GM10847 (cell line): ENCODE results near the gene BSN.

Experiments used
- POLR2A ChIP-seq: IDR thresholded peaks from 2 replicates; pipeline ENCODE4 v1.6.1; 2011; ENCODE audit not compliant: insufficient read length; ENCODE audit errors: extremely low read depth

The BSN gene

GRCh38 chr3:49717959-49718857 is 163.9 kb downstream of the BSN start:
- peak; percentile 17 for TF ChIP-seq POLR2A

- TF ChIP-seq POLR2A: no peak
Observed at GRCh38 chr3:49718858-49719213, 164.6 kb downstream of the BSN start.

GRCh38 chr3:49719214-49719884 is 165.1 kb downstream of the BSN start, which contains the start of gene AMIGO3:
AMIGO3 (minus strand) TSS chr3:49719684; CDS start chr3:49719465, 219 bp downstream.
- TF ChIP-seq POLR2A: peak; percentile 75
